H7 (cell line): Measurements from ENCODE around the gene MKKS. TPM values are rescaled to one million over a fixed set of nuclear protein-coding genes. Genes with fewer than 3 reads are reported as not detected.

Experiments used
- DNase-seq: peaks from one replicate; pipeline ENCODE4 v3.0.0; 2012
- H3K27me3 ChIP-seq: 2 replicates; pipeline ENCODE4 v1.6.0; 2011; ENCODE audit warnings: mild to moderate bottlenecking, low read length; ENCODE audit not compliant: control insufficient read depth, insufficient read depth
- H3K36me3 ChIP-seq: replicated peaks from 2 replicates; pipeline ENCODE4 v1.5.1; 2011; ENCODE audit warnings: low read length; ENCODE audit not compliant: control insufficient read depth, insufficient read depth
- H3K4me3 ChIP-seq: 2 replicates; pipeline ENCODE4 v1.5.1; 2011; ENCODE audit warnings: low read depth, mild to moderate bottlenecking, control low read depth, low read length, moderate library complexity; ENCODE audit not compliant: insufficient read depth
- total RNA-seq: library from RNA; depleted of rRNA; stranded (reverse); fragments of >200 nt; shearing (Covaris generic); gene quantifications from 2 replicates; pipeline ENCODE4 v1.2.3, GENCODE V29; 2014; rRNA removed

Gene MKKS
- total RNA-seq, 1 experiment from 2014 or later: 14.6 TPM

DNA sequence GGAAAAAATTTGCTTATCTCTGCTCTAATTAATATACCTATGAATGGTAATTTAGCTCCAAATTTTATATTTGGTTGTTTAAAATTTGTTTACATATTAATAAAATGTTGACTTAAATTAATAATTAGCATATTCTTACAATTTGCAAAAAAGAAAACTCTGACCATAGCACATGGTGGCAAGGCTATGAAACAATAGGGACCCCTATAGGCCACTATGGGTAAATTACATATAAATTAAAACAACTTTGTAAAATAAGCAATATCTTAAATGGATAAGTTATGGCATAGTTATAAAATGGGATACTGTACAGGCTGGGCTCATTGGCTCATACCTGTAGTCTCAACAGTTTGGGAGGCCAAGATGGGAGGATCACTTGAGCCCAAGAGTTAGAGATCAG lies 76.0 kb downstream of the MKKS start:
- Histone ChIP-seq H3K4me3 (no peak overlapping the region), H3K27me3 (no peaks in the 10 kb centered on the region), H3K36me3 (no peaks in the 10 kb centered on the region)
- DNase-seq: no peak

DNA sequence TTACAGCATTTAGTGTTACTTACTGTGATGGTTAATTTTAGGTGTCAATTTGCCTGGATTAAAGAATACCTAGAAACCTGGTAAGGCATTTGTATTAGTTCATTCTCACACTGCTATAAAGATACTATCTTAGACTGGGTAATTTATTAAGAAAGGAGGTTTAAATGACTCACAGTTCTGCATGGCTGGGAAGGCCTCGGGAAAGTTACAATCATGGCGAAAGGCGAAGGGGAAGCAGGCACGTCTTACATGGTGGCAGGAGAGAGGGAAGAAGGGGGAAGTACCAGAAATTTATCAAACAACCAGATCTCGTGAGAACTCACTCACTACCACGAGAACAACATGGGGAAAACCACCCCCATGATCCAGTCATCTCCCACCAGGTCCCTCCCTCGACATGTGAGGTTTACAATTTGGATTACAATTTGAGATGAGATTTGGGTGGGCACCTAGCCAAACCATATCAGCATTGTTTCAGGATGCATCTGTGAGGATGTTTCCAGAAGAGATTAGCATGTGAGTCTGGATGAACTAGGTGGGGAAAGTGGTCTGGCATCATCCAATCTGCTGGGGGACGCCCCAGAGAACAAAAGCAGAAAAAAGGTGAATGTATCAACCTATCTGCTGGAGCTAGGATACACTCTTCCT lies 76.8 kb downstream of the MKKS start:
- H3K36me3 ChIP-seq: no peaks in the 10 kb centered on the region
- no peak overlapping the region for H3K4me3 ChIP-seq
- H3K27me3 ChIP-seq: no peaks in the 10 kb centered on the region
- no peak for DNase-seq

DNA sequence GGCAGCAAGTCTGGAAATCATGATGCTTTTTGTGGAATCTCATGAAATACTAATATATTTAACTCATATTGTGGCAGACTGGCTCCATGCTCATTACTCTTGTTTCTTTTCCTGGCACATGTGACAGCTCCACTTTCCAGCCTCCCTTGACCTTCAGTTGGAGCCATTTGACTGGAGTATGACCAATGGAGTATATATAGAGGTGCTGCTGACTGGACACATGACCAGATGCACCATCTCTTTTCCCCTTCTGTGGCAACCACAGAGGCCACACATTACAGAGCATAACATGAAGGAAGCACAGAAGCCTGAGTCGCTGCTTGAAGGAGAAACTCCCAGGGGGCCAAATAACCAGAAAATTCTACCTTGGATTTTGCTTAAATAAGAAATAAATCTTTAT lies 77.4 kb downstream of the MKKS start:
- Histone ChIP-seq H3K27me3 (no peaks in the 10 kb centered on the region), H3K36me3 (no peaks in the 10 kb centered on the region), H3K4me3 (no peak overlapping the region)
- DNase-seq: no peak

DNA sequence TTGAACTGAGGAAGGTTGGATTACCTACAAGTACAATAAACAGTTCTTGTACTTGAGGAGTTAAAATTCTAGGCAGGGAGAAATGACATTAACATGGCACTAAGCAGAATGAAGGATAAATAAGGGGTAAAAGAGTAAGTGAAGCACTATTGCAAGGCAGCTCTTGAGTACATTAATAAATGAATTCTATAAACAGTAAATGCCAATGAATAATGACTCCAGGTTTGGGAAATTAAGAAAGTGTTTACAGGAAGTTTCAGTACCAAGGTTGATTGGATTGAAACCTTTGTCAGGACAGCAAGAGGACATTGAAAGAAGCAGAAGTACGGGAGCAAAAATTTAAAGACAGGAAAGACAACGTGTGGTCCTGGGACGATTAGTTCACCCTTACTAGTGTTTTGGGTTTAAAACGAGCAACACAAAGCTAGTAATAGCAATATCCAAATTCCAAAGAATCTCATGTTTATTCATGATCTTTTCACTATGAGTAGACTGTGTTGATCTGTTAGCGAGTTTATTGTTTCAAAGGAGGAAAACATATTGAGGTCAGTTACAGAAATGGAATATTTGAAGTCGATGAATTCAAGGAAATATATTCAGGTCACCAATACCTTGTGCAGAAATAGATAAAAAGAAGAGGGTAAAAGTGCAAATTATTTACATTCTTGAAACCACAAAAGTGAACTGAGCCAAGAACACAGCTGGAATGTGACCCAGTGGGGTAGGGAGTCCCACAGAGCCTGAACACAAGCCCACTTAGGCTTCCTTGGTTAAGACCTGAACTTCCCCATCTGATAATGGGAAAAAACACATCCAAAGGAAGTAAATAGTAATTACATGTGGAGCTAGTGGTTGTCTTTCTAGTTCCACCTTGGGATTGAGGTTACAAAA lies 80.8 kb downstream of the MKKS start:
- Histone ChIP-seq H3K36me3 (no peaks in the 10 kb centered on the region), H3K4me3 (no peak overlapping the region), H3K27me3 (no peaks in the 10 kb centered on the region)
- no peak for DNase-seq

Other genes starting within 250 kb of the MKKS start
- gene SNAP25, start 215.4 kb downstream of the MKKS start, total RNA-seq: 0.62 and 0.70 TPM in 2 replicates
- 3.9 TPM in 2 replicates for gene SLX4IP, start 1.1 kb upstream of the MKKS start, total RNA-seq
- 21.9 and 30.0 TPM in 2 replicates for gene JAG1, start 239.8 kb upstream of the MKKS start, total RNA-seq